ENCODE results near the gene FRMD3. TPM values are rescaled to one million over a fixed set of nuclear protein-coding genes. Genes with fewer than 3 reads are reported as not detected.

FRMD3 gene
- total and polyA plus RNA-seq, 7 donors = 5.9 to 27.4 (median 8.3) TPM

DNA sequence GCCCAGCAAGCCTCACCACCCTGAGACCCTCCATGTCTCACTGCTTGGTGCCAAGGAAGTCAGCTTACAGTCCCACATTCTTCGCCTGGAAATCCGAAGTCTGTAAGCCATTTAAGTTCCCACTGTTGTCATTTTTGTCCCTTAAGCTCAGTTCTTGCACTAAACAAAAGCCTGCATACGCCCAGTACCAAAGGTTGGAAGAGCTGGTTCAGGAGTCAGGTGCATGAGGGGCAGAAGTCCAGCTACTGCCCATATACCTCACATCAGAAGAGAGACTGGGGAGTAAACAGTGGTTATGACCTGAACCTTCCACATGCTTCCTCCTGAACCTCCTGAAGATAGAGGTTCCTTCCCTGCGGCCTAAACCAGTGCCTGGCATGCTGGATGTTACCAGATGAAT is 146.0 kb downstream of the FRMD3 start:
- 72 to 85% methylated on average over 4 of the region's 4 CpGs for WGBS, 2 donors
- H3K4me1 ChIP-seq = no peaks in the 10 kb centered on the region
- no peak overlapping the region for H3K4me3 ChIP-seq
- H3K36me3 ChIP-seq = no peaks in the 10 kb centered on the region
- DNase-seq = no peak
- H3K9me3 ChIP-seq = no peaks in the 10 kb centered on the region
- TF ChIP-seq, protein P1, sequence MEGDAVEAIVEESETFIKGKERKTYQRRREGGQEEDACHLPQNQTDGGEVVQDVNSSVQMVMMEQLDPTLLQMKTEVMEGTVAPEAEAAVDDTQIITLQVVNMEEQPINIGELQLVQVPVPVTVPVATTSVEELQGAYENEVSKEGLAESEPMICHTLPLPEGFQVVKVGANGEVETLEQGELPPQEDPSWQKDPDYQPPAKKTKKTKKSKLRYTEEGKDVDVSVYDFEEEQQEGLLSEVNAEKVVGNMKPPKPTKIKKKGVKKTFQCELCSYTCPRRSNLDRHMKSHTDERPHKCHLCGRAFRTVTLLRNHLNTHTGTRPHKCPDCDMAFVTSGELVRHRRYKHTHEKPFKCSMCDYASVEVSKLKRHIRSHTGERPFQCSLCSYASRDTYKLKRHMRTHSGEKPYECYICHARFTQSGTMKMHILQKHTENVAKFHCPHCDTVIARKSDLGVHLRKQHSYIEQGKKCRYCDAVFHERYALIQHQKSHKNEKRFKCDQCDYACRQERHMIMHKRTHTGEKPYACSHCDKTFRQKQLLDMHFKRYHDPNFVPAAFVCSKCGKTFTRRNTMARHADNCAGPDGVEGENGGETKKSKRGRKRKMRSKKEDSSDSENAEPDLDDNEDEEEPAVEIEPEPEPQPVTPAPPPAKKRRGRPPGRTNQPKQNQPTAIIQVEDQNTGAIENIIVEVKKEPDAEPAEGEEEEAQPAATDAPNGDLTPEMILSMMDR (IDR thresholded peaks at IDR 0.05) = no peak
- no peak overlapping the region for H3K27ac ChIP-seq
- H3K27me3 ChIP-seq = no peaks in the 10 kb centered on the region
- intact Hi-C loops (cut with DNase I) = no loop called here

DNA sequence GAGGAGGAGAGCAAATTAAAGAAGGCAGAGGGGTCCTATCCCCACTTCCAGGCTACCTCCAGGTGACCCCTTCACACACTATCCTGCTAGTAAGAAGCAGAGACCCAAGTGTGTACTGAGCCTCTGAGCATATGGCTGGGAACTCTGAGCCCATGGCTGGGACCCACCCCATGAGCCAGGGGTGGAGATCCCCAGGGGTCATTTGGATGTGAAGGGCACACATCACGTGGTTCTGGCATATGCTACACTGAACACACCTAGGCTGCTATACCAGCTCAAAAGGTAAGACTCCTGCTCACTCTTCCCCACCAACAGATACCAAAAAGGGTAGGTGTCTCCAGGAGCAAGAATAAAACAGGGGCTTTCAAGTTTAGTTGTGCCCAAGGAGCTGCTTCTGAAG is 149.9 kb downstream of the FRMD3 start:
- intact Hi-C loops (cut with DNase I) = no loop called here
- no peak for DNase-seq

DNA sequence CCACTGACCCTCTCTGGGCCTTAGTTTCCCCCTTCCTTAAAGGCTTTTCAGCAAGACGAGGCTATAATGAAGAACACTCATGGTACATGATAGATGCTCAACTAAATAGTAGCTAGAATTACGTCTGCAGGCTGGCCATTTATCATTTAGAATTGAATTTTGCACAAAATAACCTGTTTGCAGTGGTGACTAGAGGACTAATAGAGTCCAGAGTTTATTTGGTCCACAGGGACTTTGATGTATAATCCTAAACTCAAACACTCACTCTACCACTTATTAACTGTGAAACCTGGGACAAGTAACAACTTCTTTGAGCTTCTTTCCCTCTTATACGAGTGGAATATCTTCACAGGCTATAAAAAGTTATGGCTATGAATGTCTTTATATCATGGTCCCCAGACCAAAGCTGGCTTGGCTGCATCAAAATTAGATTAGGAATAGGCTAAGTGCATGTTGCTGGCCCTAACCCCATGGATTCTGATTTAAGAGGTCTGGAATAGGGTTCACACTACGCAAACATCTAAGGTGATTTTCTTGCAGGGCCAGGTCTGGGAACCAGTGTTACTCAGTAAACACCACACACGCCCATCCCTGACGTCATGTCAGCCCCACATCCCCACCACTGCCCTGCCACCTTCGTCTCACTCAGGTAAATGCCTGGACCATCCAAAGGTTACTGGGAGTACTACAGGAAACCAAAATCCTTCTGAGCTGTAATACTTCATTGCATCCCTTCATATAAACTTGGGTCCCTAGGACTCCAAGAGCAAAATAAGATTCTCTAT is 150.6 kb downstream of the FRMD3 start:
- 85 to 86% methylated on average over 7 of the region's 7 CpGs for WGBS, 2 donors
- no peak for TF ChIP-seq POLR2A (IDR thresholded peaks at IDR 0.05)
- TF ChIP-seq EP300 (IDR thresholded peaks at IDR 0.05) = no peak
- TF ChIP-seq, protein P1 (IDR thresholded peaks at IDR 0.05) = no peak
- no peak for TF ChIP-seq POLR2AphosphoS5 (IDR thresholded peaks at IDR 0.05)
- Histone ChIP-seq H3K4me1 (no peaks in the 10 kb centered on the region), H3K27ac (no peak overlapping the region), H3K4me3 (no peak overlapping the region), H3K9me3 (peaks cover 0 to 6% (median 0%) of the 10 kb centered on the region in 4 donors), H3K27me3 (no peaks in the 10 kb centered on the region), H3K36me3 (no peaks in the 10 kb centered on the region)
- DNase-seq = no peak
- intact Hi-C loops (cut with DNase I) = no loop called here

More for the DNA sequence above, 149.9 kb downstream of the FRMD3 start:
- TF ChIP-seq EP300 (IDR thresholded peaks at IDR 0.05) = no peak
- TF ChIP-seq POLR2AphosphoS5 (IDR thresholded peaks at IDR 0.05) = no peak
- TF ChIP-seq POLR2A (IDR thresholded peaks at IDR 0.05) = no peak
- TF ChIP-seq, protein P1 (IDR thresholded peaks at IDR 0.05) = no peak
- no peaks in the 10 kb centered on the region for H3K27me3 ChIP-seq
- WGBS, 2 donors = 59 to 71% methylated on average over 1 of the region's 1 CpG
- no peak overlapping the region for H3K4me3 ChIP-seq
- H3K9me3 ChIP-seq = no peaks in the 10 kb centered on the region
- H3K36me3 ChIP-seq = no peaks in the 10 kb centered on the region
- H3K27ac ChIP-seq = no peak overlapping the region
- no peaks in the 10 kb centered on the region for H3K4me1 ChIP-seq

- Histone ChIP-seq H3K27me3 (no peaks in the 10 kb centered on the region), H3K4me1 (no peaks in the 10 kb centered on the region), H3K27ac (no peak overlapping the region), H3K4me3 (no peak overlapping the region), H3K9me3 (peaks cover 0 to 6% (median 0%) of the 10 kb centered on the region in 4 donors), H3K36me3 (no peaks in the 10 kb centered on the region)
- no peak for DNase-seq
- 66 to 70% methylated on average over 2 of the region's 2 CpGs for WGBS, 2 donors
- no peak for TF ChIP-seq POLR2AphosphoS5 (IDR thresholded peaks at IDR 0.05)
- intact Hi-C loops (cut with DNase I) = no loop called here
Observed at GRCh38 chr9:83385317-83385716, 152.9 kb downstream of the FRMD3 start.

GRCh38 chr9:83384214-83384613 is 154.0 kb downstream of the FRMD3 start:
- 48 to 50% methylated on average over 3 of the region's 3 CpGs for WGBS, 2 donors
- TF ChIP-seq POLR2A (IDR thresholded peaks at IDR 0.05) (no peak), POLR2AphosphoS5 (IDR thresholded peaks at IDR 0.05) (no peak), EP300 (IDR thresholded peaks at IDR 0.05) (no peak)
- TF ChIP-seq, protein P1 (IDR thresholded peaks at IDR 0.05) = no peak
- intact Hi-C loops (cut with DNase I) = no loop called here
- no peaks in the 10 kb centered on the region for H3K4me1 ChIP-seq
- peaks cover 0 to 6% (median 0%) of the 10 kb centered on the region in 4 donors for H3K9me3 ChIP-seq
- no peaks in the 10 kb centered on the region for H3K36me3 ChIP-seq
- H3K27ac ChIP-seq = no peak overlapping the region
- no peak for DNase-seq
- H3K27me3 ChIP-seq = no peaks in the 10 kb centered on the region
- no peak overlapping the region for H3K4me3 ChIP-seq
